Endodermal cell (in vitro differentiated cells): Measurements from ENCODE around the gene HS1BP3. TPM values are rescaled to one million over a fixed set of nuclear protein-coding genes. Genes with fewer than 3 reads are reported as not detected.

Experiments
- DNase-seq: peaks from one replicate; pipeline ENCODE4 v3.0.0-alpha.2; 2017
- H3K27ac ChIP-seq: 2 replicates; pipeline ENCODE4 v1.5.1; 2013; ENCODE audit warnings: mild to moderate bottlenecking, low read depth, low read length, moderate library complexity
- H3K27me3 ChIP-seq: 2 replicates; pipeline ENCODE4 v1.6.1; 2013; ENCODE audit warnings: mild to moderate bottlenecking, low read length, moderate library complexity; ENCODE audit not compliant: insufficient read depth, control insufficient read depth, poor library complexity, severe bottlenecking
- H3K36me3 ChIP-seq: 2 replicates; pipeline ENCODE4 v1.7.0; 2013; ENCODE audit warnings: mild to moderate bottlenecking, low read length, moderate library complexity; ENCODE audit not compliant: control insufficient read depth, insufficient read depth
- H3K4me1 ChIP-seq: one replicate; pipeline ENCODE4 v1.7.0; 2013; ENCODE audit warnings: low read length; ENCODE audit not compliant: control insufficient read depth, insufficient read depth
- H3K4me3 ChIP-seq: 2 replicates; pipeline ENCODE4 v1.5.1; 2013; ENCODE audit warnings: mild to moderate bottlenecking, low read length, moderate library complexity
- H3K9ac ChIP-seq: 2 replicates; pipeline ENCODE4 v1.6.1; 2013; ENCODE audit warnings: mild to moderate bottlenecking, low read length, moderate library complexity; ENCODE audit not compliant: poor library complexity, severe bottlenecking; ENCODE audit errors: extremely low read depth
- H3K9me3 ChIP-seq: 2 replicates; pipeline ENCODE4 v1.6.1; 2013; ENCODE audit warnings: mild to moderate bottlenecking, low read length, moderate library complexity; ENCODE audit not compliant: control insufficient read depth
- H3K27ac Mint-ChIP-seq: 2 replicates; pipeline ENCODE4 v1.8.0; 2020; ENCODE audit warnings: mixed read lengths
- H3K27me3 Mint-ChIP-seq: 2 replicates; pipeline ENCODE4 v1.8.0; 2021; ENCODE audit warnings: mild to moderate bottlenecking, mixed read lengths; ENCODE audit not compliant: insufficient read depth
- H3K36me3 Mint-ChIP-seq: 2 replicates; pipeline ENCODE4 v1.8.0; 2020; ENCODE audit warnings: low read depth, mixed read lengths
- H3K4me1 Mint-ChIP-seq: 2 replicates; pipeline ENCODE4 v1.8.0; 2020; ENCODE audit warnings: mixed read lengths
- H3K4me3 Mint-ChIP-seq: 2 replicates; pipeline ENCODE4 v1.8.0; 2020; ENCODE audit warnings: mild to moderate bottlenecking, moderate library complexity, mixed read lengths
- H3K9me3 Mint-ChIP-seq: 2 replicates; pipeline ENCODE4 v1.8.0; 2020; ENCODE audit warnings: mild to moderate bottlenecking, mixed read lengths
- WGBS, 2 experiments: methylation state at CpG; one replicate each; pipeline versions ENCODE4 v1.1.5 to v1.1.7; 2013; ENCODE audit warnings: missing lambda C conversion rate in 2 of 2, mixed read lengths in 1 of 2; ENCODE audit not compliant: insufficient coverage in 1 of 2, insufficient read length in 1 of 2; 5-methylcytosine and 5-hydroxymethylcytosine counted together
- total RNA-seq, 2 donors: library from RNA; stranded (reverse); fragmentation: NEBNext Ultra II Directional in 1 of 2; extraction: Animal tissue kit (Norgen Biotek cat#: 25700) in 1 of 2; gene quantifications; 2 replicates in 1 of 2; 3 replicates in 1 of 2; pipeline ENCODE4 v1.2.1, GENCODE V29; 2021
- TF ChIP-seq, protein P1 (sequence below): fragments of 200-600 bp; sonication (generic); conservative IDR thresholded peaks from 2 replicates; pipeline ENCODE4 v1.5.0; 2021; ENCODE audit warnings: antibody characterized with exemption, mild to moderate bottlenecking

HS1BP3 gene
- total RNA-seq, 2 donors from 2014 or later = 23.0 to 26.2 TPM

DNA sequence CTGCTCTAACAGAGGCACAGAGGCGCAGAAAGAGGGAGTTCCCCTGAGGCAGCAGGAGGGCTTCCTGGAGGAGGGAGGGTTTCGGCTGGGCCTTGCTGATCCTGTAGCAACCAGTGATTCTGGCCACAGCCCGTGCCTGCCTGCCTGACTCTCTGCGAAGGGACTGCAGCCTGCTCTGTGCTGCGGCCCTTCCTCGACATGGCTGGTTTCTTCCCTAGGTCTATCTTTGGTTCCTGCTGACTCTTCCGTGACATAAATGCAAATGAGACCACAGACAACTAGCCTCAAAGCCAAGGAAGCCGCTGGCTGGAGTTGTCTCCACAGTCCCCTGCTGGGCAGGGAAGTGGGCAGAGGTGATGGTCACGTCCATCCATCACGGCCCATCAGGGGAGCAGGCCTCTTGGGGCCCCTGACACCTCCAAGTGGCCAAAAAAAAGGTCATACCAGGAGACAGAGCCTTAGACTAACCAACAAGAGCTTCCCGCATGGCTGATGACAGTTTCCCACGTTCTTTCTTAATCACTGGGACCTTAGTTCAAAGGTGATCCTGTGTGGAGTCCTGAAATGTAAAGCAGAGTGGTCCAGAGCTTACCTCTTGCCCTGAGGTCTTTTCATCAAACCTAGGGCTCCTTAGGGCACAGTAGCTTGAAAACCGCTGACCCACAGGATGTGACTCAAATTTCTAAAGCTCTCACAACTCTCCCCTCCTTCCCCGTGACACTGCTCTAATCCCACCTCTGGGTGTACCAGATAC is 55.3 kb downstream of the HS1BP3 start:
- H3K4me3 ChIP-seq = no peak overlapping the region
- H3K27me3 ChIP-seq = peaks cover 45% of the 10 kb centered on the region
- 68 to 71% methylated on average over 10 to 14 of the region's 14 CpGs for WGBS, 2 experiments
- peak; percentile 78 for DNase-seq
- no peak overlapping the region for H3K9ac ChIP-seq
- H3K27ac ChIP-seq = peak overlapping the region; percentile 77
- peaks cover 7% of the 10 kb centered on the region for H3K9me3 ChIP-seq
- Mint-ChIP-seq H3K27me3 (peaks cover 54% of the 10 kb centered on the region), H3K9me3 (no peaks in the 10 kb centered on the region), H3K4me1 (peaks cover 14% of the 10 kb centered on the region), H3K27ac (no peak overlapping the region), H3K4me3 (no peak overlapping the region), H3K36me3 (no peaks in the 10 kb centered on the region)
- TF ChIP-seq, protein P1, sequence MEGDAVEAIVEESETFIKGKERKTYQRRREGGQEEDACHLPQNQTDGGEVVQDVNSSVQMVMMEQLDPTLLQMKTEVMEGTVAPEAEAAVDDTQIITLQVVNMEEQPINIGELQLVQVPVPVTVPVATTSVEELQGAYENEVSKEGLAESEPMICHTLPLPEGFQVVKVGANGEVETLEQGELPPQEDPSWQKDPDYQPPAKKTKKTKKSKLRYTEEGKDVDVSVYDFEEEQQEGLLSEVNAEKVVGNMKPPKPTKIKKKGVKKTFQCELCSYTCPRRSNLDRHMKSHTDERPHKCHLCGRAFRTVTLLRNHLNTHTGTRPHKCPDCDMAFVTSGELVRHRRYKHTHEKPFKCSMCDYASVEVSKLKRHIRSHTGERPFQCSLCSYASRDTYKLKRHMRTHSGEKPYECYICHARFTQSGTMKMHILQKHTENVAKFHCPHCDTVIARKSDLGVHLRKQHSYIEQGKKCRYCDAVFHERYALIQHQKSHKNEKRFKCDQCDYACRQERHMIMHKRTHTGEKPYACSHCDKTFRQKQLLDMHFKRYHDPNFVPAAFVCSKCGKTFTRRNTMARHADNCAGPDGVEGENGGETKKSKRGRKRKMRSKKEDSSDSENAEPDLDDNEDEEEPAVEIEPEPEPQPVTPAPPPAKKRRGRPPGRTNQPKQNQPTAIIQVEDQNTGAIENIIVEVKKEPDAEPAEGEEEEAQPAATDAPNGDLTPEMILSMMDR = no peak
- no peaks in the 10 kb centered on the region for H3K36me3 ChIP-seq
- H3K4me1 ChIP-seq = peaks cover 3% of the 10 kb centered on the region

GRCh38 chr2:20594957-20595356 is 55.9 kb downstream of the HS1BP3 start:
- Mint-ChIP-seq H3K36me3 (no peaks in the 10 kb centered on the region), H3K4me3 (no peak overlapping the region), H3K4me1 (peaks cover 14% of the 10 kb centered on the region), H3K27me3 (peaks cover 59% of the 10 kb centered on the region), H3K27ac (no peak overlapping the region), H3K9me3 (no peaks in the 10 kb centered on the region)
- H3K4me1 ChIP-seq = peaks cover 3% of the 10 kb centered on the region
- TF ChIP-seq, protein P1 = no peak
- H3K36me3 ChIP-seq = no peaks in the 10 kb centered on the region
- peaks cover 50% of the 10 kb centered on the region for H3K27me3 ChIP-seq
- DNase-seq = no peak
- H3K27ac ChIP-seq = peak overlapping the region; percentile 77
- H3K9ac ChIP-seq = no peak overlapping the region
- no peak overlapping the region for H3K4me3 ChIP-seq
- H3K9me3 ChIP-seq = peaks cover 7% of the 10 kb centered on the region
- 78 to 83% methylated on average over 7 to 8 of the region's 8 CpGs for WGBS, 2 experiments

DNA sequence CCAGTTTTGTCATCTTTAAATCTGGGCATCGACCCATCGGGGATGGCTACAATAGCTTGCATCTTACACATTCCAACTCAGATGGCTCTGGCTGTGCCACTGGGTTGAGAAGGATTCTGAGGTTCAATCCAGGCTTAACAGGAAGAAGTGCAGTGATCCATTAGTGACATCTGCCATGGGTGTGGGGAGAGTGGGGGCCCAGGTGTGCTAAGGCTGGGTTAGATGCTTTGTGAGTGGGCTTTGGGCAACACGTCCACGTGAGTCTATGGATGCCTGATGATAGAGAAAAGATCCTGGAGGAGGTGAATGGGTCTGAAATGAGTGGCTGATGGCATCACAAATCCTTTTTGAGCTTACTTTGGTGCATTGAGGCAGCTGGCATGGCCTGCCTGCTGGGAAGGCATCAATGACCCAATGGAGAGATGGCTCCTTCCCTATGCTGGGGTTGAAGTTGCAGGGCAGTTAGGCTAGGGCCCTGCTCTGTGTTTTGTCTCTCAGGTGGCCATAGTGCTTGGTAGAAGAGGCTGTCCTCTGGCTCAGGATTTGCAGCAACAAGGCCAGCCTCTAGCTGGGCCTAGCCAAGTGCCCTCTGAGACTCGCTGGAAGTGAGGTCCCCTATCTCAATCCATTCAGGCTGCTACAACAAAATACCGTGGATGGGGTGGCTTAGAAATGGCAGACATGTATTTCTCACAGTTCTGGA is 56.7 kb downstream of the HS1BP3 start:
- H3K9ac ChIP-seq = no peak overlapping the region

More for the DNA sequence above, 56.7 kb downstream of the HS1BP3 start:
- peak; percentile 36 for DNase-seq
- 90 to 94% methylated on average over 2 to 6 of the region's 6 CpGs for WGBS, 2 experiments
- peaks cover 59% of the 10 kb centered on the region for H3K27me3 Mint-ChIP-seq
- H3K4me1 ChIP-seq = peaks cover 3% of the 10 kb centered on the region
- H3K36me3 Mint-ChIP-seq = no peaks in the 10 kb centered on the region
- H3K4me3 Mint-ChIP-seq = no peak overlapping the region
- H3K27ac Mint-ChIP-seq = no peak overlapping the region
- no peaks in the 10 kb centered on the region for H3K9me3 Mint-ChIP-seq
- TF ChIP-seq, protein P1 = no peak
- H3K4me3 ChIP-seq = no peak overlapping the region
- peaks cover 7% of the 10 kb centered on the region for H3K9me3 ChIP-seq
- no peak overlapping the region for H3K27ac ChIP-seq
- peaks cover 14% of the 10 kb centered on the region for H3K4me1 Mint-ChIP-seq
- H3K27me3 ChIP-seq = peaks cover 51% of the 10 kb centered on the region
- no peaks in the 10 kb centered on the region for H3K36me3 ChIP-seq
